ENCODE data around the gene USP43.

The USP43 gene

GRCh38 chr17:9705745-9706144 lies 60.4 kb downstream of the USP43 start:
- no peaks in the 10 kb centered on the region for H3K9me3 ChIP-seq (ENCODE audit: insufficient read depth, low read length, severe bottlenecking)
- H3K27ac ChIP-seq (ENCODE audit: low read length), result no peak overlapping the region
- H3K4me2 ChIP-seq (ENCODE audit: insufficient read depth, low read length), result no peak overlapping the region
- H3K4me3 ChIP-seq (ENCODE audit: low read depth in 1 of 2, low read length in 2 of 2), result no peak overlapping the region
- DNase-seq (no peak), ATAC-seq (ENCODE audit: insufficient read depth, low read depth) (no peak)
- no peak overlapping the region for H3K9ac ChIP-seq (ENCODE audit: low read depth, low read length)
- H3K4me1 ChIP-seq (ENCODE audit: insufficient read depth, low read length), result no peaks in the 10 kb centered on the region
- 0 out of 2 replicates have a peak, but pooled peaks cover 3% of the 10 kb centered on the region for H4K20me1 ChIP-seq (ENCODE audit: insufficient read depth, low read length)
- H2AFZ ChIP-seq (ENCODE audit: low read depth, low read length), result no peak overlapping the region
- H3K27me3 ChIP-seq (ENCODE audit: insufficient read depth, low read length, poor library complexity), result no peaks in the 10 kb centered on the region
- TF ChIP-seq CTCF (IDR thresholded peaks at IDR 0.05; ENCODE audit: borderline replicate concordance, extremely low read depth, low read length, poor library complexity, severe bottlenecking) (no peak), EZH2 (IDR thresholded peaks at IDR 0.05; ENCODE audit: borderline replicate concordance, low read depth, low read length, severe bottlenecking) (no peak)
- H3K79me2 ChIP-seq (ENCODE audit: insufficient read depth, low read length), result no peaks in the 10 kb centered on the region
- H3K36me3 ChIP-seq (ENCODE audit: insufficient read depth, low read length), result no peaks in the 10 kb centered on the region

DNA sequence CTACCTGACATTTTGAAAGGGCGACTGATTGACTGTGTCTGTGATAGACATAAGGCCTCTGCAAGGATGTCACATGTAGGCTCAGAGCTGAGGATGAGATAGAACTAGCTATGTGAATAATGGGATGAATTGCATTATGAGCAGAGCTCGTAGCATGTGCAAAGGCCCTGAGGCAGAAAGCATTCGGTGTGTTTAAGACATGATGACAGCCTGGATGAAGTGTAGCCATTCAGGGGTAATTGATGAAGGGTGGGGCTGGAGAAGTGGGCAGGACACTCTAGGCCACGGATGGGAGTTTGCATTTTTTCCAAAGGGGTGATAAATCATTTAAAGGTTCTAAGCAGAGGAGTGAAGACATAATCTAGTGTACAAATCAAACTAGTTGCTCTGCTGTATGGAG lies 62.6 kb downstream of the USP43 start:
- H3K4me3 ChIP-seq (ENCODE audit: low read depth in 1 of 2, low read length in 2 of 2), result no peak overlapping the region
- no peak overlapping the region for H3K9ac ChIP-seq (ENCODE audit: low read depth, low read length)
- H3K4me2 ChIP-seq (ENCODE audit: insufficient read depth, low read length), result no peak overlapping the region
- no peaks in the 10 kb centered on the region for H4K20me1 ChIP-seq (ENCODE audit: insufficient read depth, low read length)
- no peak for DNase-seq
- H3K27me3 ChIP-seq (ENCODE audit: insufficient read depth, low read length, poor library complexity), result peaks cover 4% of the 10 kb centered on the region
- H3K4me1 ChIP-seq (ENCODE audit: insufficient read depth, low read length), result no peaks in the 10 kb centered on the region
- no peaks in the 10 kb centered on the region for H3K36me3 ChIP-seq (ENCODE audit: insufficient read depth, low read length)
- H3K9me3 ChIP-seq (ENCODE audit: insufficient read depth, low read length, severe bottlenecking), result no peaks in the 10 kb centered on the region
- H3K27ac ChIP-seq (ENCODE audit: low read length), result no peak overlapping the region
- no peaks in the 10 kb centered on the region for H3K79me2 ChIP-seq (ENCODE audit: insufficient read depth, low read length)
- ATAC-seq (ENCODE audit: insufficient read depth, low read depth), result no peak
- H2AFZ ChIP-seq (ENCODE audit: low read depth, low read length), result no peak overlapping the region
- no peak for TF ChIP-seq CTCF (IDR thresholded peaks at IDR 0.05; ENCODE audit: borderline replicate concordance, extremely low read depth, low read length, poor library complexity, severe bottlenecking)
- no peak for TF ChIP-seq EZH2 (IDR thresholded peaks at IDR 0.05; ENCODE audit: borderline replicate concordance, low read depth, low read length, severe bottlenecking)

GRCh38 chr17:9714801-9715200 lies 69.5 kb downstream of the USP43 start:
- no peak overlapping the region for H2AFZ ChIP-seq (ENCODE audit: low read depth, low read length)
- H3K9me3 ChIP-seq (ENCODE audit: insufficient read depth, low read length, severe bottlenecking), result no peaks in the 10 kb centered on the region
- H4K20me1 ChIP-seq (ENCODE audit: insufficient read depth, low read length), result no peaks in the 10 kb centered on the region
- no peak for TF ChIP-seq EZH2 (IDR thresholded peaks at IDR 0.05; ENCODE audit: borderline replicate concordance, low read depth, low read length, severe bottlenecking)
- TF ChIP-seq CTCF (IDR thresholded peaks at IDR 0.05; ENCODE audit: borderline replicate concordance, extremely low read depth, low read length, poor library complexity, severe bottlenecking), result no peak
- DNase-seq (no peak), ATAC-seq (ENCODE audit: insufficient read depth, low read depth) (no peak)
- H3K27me3 ChIP-seq (ENCODE audit: insufficient read depth, low read length, poor library complexity), result peaks cover 11% of the 10 kb centered on the region
- no peak overlapping the region for H3K9ac ChIP-seq (ENCODE audit: low read depth, low read length)
- H3K4me1 ChIP-seq (ENCODE audit: insufficient read depth, low read length), result no peaks in the 10 kb centered on the region
- no peaks in the 10 kb centered on the region for H3K36me3 ChIP-seq (ENCODE audit: insufficient read depth, low read length)
- no peak overlapping the region for H3K4me2 ChIP-seq (ENCODE audit: insufficient read depth, low read length)
- H3K79me2 ChIP-seq (ENCODE audit: insufficient read depth, low read length), result no peaks in the 10 kb centered on the region
- no peak overlapping the region for H3K4me3 ChIP-seq (ENCODE audit: low read depth in 1 of 2, low read length in 2 of 2)
- H3K27ac ChIP-seq (ENCODE audit: low read length), result no peak overlapping the region

- H3K9ac ChIP-seq (ENCODE audit: low read depth, low read length), result no peak overlapping the region
- H3K27ac ChIP-seq (ENCODE audit: low read length), result no peak overlapping the region
- no peak overlapping the region for H2AFZ ChIP-seq (ENCODE audit: low read depth, low read length)
- H3K4me1 ChIP-seq (ENCODE audit: insufficient read depth, low read length), result no peaks in the 10 kb centered on the region
- no peak for ATAC-seq (ENCODE audit: insufficient read depth, low read depth)
- no peak overlapping the region for H3K4me2 ChIP-seq (ENCODE audit: insufficient read depth, low read length)
- peaks cover 11% of the 10 kb centered on the region for H3K27me3 ChIP-seq (ENCODE audit: insufficient read depth, low read length, poor library complexity)
- DNase-seq, result no peak
- H3K79me2 ChIP-seq (ENCODE audit: insufficient read depth, low read length), result no peaks in the 10 kb centered on the region
- no peaks in the 10 kb centered on the region for H3K9me3 ChIP-seq (ENCODE audit: insufficient read depth, low read length, severe bottlenecking)
- no peak overlapping the region for H3K4me3 ChIP-seq (ENCODE audit: low read depth in 1 of 2, low read length in 2 of 2)
- no peaks in the 10 kb centered on the region for H3K36me3 ChIP-seq (ENCODE audit: insufficient read depth, low read length)
- TF ChIP-seq EZH2 (IDR thresholded peaks at IDR 0.05; ENCODE audit: borderline replicate concordance, low read depth, low read length, severe bottlenecking) (no peak), CTCF (IDR thresholded peaks at IDR 0.05; ENCODE audit: borderline replicate concordance, extremely low read depth, low read length, poor library complexity, severe bottlenecking) (no peak)
- H4K20me1 ChIP-seq (ENCODE audit: insufficient read depth, low read length), result no peaks in the 10 kb centered on the region
These were observed 70.2 kb downstream of the USP43 start for GRCh38 chr17:9715503-9716016.
